NCI-H1417 (cell line): ENCODE results near the gene ZNHIT1.
A peak's percentile ranks its signal among the peaks of the same experiment; 100 is the strongest.

ENCODE experiments used
- DNase-seq, 3 experiments: peaks; one replicate each; lab custom pipeline; 2025; lab: John Stamatoyannopoulos, UW

Gene ZNHIT1

DNA sequence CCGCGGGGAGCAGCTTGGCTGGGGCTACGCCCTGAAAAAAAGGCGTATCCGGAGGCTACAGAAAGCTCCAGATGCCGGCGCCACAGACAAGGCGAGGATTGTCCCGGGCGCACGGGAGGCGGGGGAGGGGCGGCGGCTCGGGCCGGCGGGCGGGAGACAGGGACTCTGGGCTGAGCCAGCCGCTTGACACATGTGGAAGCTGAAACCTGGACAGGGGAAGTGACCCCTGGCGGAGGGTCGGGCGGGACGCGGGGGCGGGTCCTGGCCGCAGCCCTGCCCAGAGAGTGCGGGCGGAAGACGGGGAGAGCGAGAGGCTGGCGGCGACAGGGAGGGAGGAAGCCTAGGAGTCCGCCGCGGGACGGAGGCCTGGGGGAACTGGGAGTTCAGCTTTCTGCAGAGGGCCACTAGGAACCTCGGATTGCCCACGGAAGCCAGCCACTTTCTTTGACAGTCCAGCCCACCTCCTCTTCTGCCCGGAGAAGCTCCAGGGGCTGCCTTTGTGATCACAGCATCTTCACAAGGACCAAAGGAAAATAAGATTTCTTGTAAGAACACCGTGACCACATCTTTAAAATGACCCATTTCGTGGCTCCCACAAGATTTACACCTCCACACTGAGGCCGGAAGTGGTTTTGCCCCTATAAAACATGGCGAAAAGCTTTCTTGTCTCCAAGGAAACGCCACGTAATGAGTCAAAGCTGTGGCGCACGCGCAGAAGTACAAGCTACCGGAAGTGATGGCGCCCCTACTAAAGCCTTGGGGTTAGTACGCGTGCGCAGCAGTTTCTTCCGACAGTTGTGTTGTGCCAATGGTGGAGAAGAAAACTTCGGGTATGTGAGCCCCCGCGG lies at the start of gene ZNHIT1, which contains the start of gene PLOD3:
ZNHIT1 (plus strand) TSS at position 778 of the 848 bp plus-strand sequence; CDS start at position 809, 31 bp downstream.
PLOD3 (minus strand) TSS at position 194 of the 848 bp plus-strand sequence. CDS start 307 bp downstream, outside the sequence.
- DNase-seq = peak; percentile 98 to 100 (median 100)

DNA sequence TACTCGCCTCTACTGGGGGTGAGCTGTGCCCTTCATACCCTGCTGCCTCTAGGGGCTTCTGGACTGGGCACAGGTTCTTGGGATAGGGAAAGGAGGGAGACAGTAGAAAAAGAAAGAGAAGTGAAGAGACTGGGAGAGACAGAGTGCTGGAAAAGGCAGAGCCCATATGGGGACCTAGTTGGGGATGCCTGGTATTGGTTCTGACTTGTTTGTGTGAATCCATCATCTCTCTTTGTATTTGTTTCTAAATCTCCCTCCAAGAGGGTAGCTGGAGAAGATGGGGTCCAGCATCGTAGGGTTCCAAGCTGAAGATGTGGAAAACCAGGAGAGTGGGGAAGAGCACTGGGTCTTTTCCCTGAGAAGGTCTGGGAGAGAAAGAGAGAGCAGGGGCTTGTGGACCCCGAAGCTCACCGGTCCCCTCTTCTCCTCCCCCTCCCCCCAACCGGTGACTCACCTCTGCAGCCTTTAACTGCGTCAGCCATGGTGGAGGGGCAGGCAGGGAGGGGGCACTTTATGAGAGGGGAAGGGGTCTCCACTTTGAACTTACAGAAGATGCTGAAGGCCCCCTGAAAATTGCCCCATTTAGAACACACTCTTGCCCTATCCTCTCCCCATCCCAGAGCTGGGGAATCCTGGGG lies 49.4 kb upstream of the ZNHIT1 start:
- DNase-seq = no peak

DNA sequence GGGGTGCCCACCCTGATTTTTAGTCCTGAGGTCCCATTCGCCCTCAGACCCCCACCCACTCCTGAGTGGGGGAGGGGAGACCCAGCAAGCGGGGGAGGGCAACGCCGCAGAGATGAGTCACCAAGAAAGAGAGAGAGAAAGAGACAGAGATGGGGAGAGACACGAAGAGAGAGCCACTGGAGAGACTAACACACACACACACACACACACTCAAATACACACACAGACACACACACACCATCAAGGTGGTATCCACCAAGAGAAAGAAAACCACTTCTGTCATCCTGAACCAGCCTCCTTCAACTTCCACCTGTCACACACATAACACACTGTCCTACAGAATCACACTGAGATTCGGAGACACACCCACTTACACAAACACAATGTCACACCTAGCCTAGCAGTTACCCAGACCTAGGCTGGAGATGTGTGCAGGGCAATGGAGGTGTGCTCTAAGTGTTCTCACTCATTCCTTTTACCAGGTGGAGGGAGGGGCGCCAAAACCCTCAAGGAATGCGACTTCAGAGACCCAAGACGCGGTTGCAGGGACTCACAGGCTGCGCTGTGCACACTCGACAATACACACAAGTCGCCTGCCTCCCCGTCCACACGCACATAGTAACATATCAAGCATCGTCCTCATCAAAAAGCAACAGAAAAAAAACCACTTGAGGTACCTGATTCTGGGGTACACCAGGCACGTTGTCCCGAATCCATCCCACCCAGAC lies 48.7 kb upstream of the ZNHIT1 start:
- DNase-seq = no peak

DNA sequence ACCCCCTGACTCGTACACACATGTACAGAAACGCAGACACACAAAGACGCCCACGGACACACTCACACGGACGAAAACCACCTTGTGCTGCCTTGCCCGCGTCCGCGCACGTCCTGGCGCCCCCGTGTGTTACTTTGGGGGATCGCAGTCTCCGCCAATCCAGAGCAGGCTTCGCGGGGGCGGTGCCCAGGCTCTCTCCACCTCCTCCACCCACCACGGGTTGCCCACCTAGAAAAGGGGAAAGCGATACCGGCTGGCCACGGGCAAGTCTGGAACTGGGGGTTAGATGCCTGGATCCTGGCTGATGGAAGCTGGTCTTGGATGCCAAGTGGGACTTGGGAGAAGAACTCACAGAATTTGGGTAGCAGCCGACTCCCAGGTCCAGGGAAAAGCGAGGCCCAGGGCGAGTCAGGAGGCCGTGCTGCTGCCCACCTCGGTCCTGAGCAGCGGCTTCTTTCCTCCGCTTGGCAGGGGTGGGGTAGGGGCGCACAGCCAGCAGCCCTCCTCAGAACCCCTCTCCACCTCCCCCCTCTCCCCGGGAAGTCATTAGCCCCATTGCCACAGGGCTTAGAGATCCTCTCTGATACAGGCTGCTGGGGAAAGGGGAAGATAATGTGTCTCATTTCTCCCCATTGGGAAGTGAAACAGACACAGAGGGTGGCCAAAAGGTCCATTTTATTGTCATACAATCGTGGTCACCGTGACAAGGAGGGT lies 48.0 kb upstream of the ZNHIT1 start:
- DNase-seq = peak; percentile 67 to 79 (median 72)

DNA sequence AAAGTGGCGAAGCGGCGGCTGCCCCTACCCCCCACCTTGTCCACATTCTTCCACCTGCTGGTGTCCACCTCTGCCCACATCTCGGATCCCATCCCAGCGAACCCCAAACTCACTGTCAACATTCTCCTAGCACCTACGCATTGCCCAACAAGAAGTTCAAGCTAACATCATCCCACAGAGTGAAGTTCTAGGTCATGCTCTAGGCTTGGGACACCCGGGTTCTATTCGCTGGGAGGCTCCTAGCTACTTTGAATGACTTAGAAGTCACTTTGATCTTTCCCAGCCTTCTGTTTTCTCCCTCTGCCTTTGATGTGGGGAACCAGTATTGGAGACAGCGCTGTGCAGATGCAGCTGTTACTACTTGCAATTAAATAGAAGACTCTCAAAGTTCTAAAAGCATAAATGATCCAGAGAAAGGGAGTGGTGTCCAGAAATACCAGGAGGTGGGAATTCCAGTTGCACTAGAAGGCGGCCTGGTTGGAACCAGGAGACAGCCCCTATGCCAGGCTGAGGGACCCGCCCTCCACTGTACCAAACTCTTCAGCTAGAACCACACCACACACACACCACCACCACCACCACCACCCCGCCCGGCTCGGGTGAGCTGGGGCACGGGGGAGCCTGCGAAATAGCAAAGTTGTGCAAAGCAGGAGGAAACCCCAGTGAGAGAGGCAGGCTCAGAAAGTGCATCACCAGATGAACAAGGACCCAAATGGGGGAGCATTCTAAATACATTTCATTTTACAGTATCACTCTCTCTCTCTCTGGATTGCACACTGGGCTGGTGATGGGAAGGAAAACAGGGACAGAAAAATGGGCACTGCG lies 47.1 kb upstream of the ZNHIT1 start:
- DNase-seq = no peak

DNA sequence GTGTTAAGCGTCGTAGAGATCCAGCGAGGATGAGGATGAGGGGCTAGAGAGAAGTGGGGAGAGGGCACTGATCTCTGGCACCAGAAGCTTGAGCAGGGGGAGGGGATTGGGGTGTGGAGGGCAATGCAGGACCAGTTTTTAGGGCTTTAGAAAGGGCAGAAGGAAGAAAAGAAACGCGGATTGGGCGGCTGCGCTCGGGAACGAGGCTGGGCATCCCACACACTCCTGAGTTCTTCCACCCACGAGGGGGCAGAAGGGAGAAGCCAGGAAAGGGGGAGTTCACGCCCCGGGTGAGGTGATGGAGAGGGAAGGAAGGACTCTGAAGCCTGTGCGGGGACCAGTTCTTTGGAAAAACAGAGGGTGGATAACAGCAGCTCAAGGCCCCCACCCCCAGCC lies 46.5 kb upstream of the ZNHIT1 start:
- peak in 1 of 3 experiments; percentile 57 for DNase-seq

DNA sequence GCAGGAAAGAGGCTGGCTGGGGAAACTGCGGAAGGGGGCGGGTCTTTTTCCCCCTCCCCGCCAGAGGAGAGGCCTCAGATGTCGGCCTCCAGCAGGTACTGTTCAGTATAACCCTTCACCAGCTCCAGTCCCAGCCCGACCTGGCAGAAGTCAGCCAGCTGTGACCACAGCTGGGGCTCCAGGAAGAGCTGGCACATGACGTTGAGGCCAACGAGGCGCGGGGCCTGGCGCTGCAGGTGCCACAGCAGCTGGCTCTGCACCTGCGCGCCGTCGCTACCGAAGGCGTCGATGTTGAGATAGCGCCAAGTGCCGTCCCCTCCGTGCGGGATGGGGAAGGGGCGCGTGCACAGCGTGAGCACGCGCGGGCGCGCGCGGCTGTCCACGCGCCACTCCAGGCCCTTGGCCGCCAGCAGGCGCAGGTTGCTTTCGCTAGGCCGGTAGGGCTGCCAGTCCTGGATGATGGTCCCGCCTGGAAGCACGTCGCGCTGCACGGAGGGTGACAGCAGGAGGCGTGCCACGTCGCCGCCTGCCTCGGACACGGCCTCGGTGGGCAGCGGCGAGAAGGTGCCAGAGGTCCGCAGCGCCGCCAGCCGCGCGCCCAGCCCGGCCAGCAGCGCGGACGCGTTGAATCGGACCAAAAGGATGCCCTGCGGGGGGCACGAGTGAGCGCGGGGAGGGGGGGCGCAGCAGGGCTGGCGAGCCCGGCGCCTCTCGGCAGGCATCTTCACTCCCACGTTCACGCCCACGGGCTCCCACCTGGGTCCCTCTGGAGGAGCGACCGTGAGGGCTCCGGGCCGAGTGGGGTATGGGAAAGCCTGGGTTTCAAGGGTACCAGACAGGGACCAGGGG lies 45.7 kb upstream of the ZNHIT1 start:
- peak; percentile 74 to 83 (median 78) for DNase-seq

DNA sequence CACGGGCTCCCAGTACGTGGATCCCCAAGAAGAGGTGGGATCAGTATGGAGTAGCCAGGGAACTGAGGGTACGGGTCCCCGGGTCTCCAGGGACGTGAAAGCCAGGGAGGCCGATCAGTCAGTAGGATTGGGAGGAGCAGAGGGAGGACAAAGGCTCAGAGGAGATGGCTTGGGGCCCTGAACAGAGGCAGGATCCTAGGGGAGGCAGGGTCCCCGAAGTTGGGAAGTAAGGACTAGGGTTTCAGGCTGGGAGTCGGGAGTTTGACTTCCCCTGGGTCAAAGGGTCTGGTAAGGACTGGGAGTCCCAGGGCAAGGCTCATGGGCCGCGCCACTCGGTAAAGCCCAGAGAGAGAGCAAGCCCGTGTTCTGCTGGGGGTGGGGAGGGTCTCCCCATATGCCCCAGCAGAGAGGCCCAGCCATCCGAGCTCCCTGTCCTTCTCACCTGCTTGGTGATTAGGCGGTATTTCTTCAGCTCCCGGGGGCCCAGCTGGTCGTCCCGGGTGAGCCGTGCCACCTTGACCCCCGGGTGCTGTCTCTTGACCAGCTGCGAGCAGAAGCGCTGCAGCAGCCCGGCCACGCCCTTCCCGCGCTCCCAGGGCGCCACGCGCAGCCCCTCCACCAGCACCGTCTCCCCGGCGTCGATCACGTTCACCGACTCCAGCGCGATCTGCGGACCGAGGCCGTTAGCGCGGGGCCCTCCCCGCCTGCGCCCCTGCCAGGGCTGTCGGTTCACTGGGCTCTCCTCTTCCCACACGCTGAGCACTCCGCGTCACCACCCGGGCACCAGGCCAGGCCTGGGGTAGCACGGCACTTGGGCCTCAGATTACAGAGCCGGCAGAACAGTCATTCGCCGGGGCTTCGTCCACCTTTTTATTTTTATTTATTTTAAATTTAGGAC lies 44.9 kb upstream of the ZNHIT1 start:
- peak; percentile 51 to 84 (median 80) for DNase-seq

DNA sequence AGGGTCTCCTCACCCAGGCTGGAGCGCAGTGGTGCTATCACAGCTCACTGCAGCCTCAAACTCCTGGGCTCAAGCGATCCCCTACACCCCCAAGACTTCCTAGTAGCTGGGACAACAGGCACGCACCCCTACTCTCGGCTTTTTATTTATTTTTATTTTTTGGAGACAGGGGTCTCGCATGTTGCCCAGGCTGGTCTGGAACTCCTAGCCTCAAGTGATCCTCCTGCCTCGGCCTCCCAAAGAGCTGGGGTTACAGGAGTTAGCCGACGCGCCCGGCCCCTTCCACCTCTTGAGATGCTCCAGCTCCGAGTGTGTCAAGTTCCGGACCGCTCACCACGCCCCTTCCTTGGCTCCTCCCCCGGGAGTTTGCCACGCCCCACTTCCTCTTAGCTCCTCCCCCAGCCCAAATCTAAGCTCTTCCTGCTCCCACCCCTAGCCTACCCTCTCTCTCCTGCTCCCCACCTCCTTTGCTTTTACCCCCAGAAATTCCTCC lies 44.2 kb upstream of the ZNHIT1 start:
- DNase-seq = peak; percentile 34 to 74 (median 63)

DNA sequence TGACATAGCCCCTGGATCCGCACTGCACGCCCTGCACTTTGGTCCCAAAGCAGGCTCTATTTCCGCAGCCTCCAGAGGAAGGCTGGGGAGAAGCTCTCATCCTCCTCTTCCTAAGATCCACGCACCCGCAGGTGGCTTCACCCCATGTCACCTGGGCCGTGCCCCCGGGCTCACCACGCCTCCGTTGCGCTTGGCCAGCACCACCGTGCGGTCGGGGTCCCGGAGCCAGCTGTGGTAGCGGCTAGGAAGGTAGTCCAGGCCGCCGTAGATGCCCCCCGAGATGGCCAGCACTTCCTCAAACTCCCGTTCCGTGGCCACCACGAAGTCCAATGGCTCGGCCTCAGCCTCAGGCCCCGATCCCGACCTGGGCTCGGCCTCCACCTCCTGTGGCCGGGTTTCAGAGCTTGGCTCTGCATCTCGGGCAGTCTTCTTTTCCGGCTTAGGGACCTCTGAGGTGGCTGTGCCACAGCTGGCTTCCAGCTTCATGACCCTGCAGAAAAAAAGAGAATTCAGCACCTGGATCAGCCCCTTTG lies 43.6 kb upstream of the ZNHIT1 start:
- no peak for DNase-seq

DNA sequence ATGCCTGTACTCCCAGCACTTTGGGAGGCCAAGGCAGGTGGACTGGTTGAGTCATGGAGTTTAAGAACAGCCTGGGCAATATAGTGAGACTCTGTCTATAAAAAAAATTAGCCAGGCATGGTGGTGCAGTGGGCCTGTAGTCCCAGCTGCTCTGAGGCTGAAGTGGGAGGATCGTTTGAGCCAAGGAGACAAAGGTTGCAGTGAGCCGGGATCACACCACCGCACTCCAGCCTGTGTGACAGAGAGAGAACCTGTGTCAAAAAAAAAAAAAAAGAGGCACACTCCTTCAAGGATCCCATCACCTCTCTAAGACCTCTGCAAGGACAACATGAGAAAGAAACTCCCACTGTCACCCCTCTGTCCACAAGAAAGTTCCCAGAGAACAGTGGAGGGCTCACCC lies 42.3 kb upstream of the ZNHIT1 start:
- no peak for DNase-seq

DNA sequence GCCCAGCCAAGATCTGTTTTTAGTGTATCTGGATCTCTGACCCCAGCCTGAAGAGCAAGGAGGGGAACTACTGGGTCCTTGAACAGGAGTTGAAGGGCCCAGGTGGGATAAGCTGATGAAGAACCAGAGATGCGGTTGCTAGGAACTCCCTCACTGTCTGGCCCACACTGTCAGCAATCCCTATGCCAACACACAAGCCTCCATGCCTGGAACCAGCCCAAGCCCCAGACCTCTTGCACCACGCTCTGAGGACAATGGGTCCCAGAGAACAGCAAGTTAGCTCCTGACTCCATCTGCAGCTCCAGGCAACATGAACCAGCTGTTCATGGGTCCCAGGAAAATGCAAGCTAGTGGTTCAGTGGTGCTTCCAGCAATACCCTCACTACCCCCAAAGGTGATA lies 40.3 kb upstream of the ZNHIT1 start:
- DNase-seq = no peak

DNA sequence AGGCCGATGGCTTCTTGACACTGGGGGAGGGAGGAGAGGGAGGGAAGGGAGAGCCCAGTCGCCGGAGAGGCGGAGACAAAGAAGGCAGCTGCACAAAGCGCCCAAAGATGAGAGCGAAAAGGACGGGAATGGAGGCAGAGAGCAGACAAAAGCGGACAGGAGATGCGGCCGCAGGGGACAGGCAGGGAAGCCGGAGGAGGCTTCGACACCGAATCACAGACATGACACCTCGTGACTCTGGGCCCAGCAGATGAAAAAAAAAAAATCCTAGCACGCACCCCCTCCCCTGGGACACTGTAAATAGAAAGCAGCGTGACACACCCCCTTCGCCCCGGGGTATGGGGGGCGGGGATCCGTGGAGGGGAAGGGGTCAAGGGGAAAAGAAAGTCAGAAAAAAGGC lies 38.8 kb upstream of the ZNHIT1 start:
- DNase-seq = peak; percentile 66 to 87 (median 82)

DNA sequence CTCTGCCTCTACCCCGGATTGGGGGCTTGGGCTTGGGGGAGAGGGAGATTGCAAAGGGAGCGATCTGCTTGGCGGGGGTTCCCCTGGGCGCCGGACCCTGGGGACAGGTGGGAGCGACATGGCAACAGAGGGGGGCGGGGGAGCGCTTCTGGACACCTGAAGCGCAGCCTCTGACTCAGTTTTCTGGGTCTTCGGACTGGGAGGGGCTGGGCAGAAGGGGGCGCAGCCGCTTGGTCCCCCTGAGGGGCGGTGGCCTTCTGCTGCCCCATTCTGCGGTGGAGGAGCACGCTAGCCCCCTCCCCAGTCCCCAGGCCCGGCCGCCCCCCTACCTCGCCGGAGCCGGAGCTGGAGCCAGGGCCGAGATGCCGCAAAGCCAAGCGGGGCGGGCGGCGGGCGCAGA lies 38.3 kb upstream of the ZNHIT1 start:
- DNase-seq = peak; percentile 37 to 66 (median 59)

DNA sequence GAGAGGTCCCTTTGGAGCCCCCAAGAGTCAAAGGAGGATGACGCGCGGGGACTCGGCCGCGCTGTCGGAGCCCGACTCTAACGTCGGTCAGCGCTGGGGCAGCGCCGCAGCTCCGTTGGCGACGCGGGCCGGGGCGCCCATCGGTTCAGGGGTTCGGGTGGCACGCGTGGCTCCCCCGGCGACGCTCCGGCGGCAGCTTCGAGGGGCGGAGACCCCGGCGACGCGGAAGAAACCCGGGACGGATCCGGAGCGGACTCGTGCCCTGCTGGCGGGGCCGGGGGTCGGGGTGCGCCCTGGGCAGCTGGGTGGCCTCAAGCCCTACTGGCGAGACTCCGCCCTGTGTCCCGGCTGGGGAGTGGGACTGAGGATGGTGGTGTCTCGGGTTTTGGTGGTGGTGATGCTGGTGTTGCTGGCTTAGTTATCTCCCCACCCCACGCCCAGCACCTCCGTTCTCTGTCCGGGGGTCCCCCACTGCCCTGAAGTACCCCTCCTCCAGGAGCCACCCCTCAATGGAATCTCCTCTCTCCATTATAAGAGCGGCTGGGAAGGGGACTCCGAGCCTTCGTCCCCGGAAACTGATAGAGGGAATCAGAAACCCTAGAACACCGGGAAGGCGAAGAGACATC lies 37.7 kb upstream of the ZNHIT1 start, which contains the start of gene NAT16:
NAT16 (minus strand) TSS at position 164 of the 626 bp plus-strand sequence. CDS start 5,486 bp downstream, outside the sequence.
- DNase-seq = peak; percentile 36 to 66 (median 48)

DNA sequence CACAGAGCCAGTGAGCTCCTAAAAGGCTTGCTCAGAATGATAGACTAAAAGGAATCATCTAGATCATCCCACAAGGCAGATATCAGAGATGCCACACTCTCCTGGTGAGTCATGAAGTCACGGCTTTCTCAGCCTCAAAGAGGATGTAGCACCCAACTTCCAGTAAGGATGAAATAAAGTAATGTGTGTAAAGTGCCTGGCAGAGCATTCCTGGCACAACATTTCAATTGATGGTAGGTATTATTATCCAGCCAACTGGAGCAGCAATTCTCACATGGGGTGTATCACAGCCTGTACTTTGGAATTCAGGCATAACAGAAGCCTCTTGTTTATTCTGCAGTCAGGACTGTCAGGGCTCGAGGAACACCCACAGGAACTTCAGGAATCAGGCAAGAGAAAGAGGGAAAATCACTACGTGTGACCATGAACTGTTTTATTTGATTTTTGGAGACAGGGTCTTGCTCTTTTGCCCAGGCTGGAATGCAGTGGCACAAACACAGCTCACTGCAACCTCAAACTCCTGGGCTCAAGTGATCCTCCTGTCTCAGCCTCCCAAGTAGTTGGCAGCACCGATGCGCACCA lies 32.6 kb upstream of the ZNHIT1 start:
- no peak for DNase-seq

DNA sequence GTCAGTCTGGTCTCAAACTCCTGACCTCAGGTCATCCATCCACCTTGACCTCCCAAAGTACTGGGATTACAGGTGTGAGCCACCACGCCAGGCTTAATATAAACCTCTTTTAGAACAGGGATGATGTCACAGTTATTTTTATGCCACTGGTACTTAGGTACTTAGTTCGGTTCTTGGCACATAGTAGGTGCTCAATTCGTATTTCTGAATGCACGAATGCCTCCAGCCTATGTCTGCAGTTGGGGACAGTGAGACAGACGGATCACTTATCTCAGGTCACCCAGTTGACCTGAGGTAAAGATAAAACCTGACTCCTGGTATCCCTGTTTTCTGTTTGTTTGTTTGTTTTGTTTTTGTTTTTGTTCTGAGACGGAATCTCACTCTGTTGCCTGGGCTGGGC lies 31.8 kb upstream of the ZNHIT1 start:
- DNase-seq = no peak
